Heart right ventricle (tissue), 16 donors: ENCODE data around the gene NEK4. TPM values are rescaled to one million over a fixed set of nuclear protein-coding genes. Genes with fewer than 3 reads are reported as not detected.

Source experiments
- ATAC-seq, 8 donors: fragments of 200-7000 bp; cut with Tn5 transposase; one replicate each; pipeline ENCODE4 v1.9.1; 2020; ENCODE audit warnings: mild to moderate bottlenecking in 8 of 8, moderate library complexity in 8 of 8, moderate number of reproducible peaks in 1 of 8
- DNase-seq, 2 donors: peaks; one replicate each; pipeline ENCODE4 v3.0.0-alpha.2; 2020
- H3K27ac ChIP-seq, 10 donors: fragments of 200-600 bp; sonication (generic) in 2 of 10; one replicate each; pipeline versions ENCODE4 v1.5.0 to v1.8.0; 2020 to 2022; ENCODE audit warnings: mild to moderate bottlenecking in 3 of 10
- H3K27me3 ChIP-seq, 7 donors: fragments of 200-600 bp; one replicate each; pipeline ENCODE4 v1.8.0; 2021 to 2022; ENCODE audit warnings: mild to moderate bottlenecking in 2 of 7
- H3K36me3 ChIP-seq, 9 donors: fragments of 200-600 bp; sonication (generic) in 1 of 9; one replicate each; pipeline versions ENCODE4 v1.5.0 to v1.8.0; 2020 to 2022; ENCODE audit warnings: mild to moderate bottlenecking in 2 of 9
- H3K4me1 ChIP-seq, 9 donors: fragments of 200-600 bp; sonication (generic) in 1 of 9; one replicate each; pipeline versions ENCODE4 v1.5.0 to v1.8.0; 2020 to 2022; ENCODE audit warnings: mild to moderate bottlenecking in 4 of 9
- H3K4me3 ChIP-seq, 10 donors: fragments of 200-600 bp; sonication (generic) in 2 of 10; one replicate each; pipeline versions ENCODE4 v1.5.0 to v1.8.0; 2020 to 2022; ENCODE audit warnings: mild to moderate bottlenecking in 7 of 10, moderate library complexity in 2 of 10
- H3K9me3 ChIP-seq, 11 donors: fragments of 200-600 bp in 10 of 11; sonication (generic) in 2 of 11; one replicate each; pipeline versions ENCODE4 v1.5.0 to v1.8.0; 2013 to 2022; ENCODE audit warnings: mild to moderate bottlenecking in 2 of 11, control low read depth in 1 of 11, moderate library complexity in 1 of 11
- CTCF ChIP-seq, 9 donors: fragments of 200-600 bp; sonication (generic) in 2 of 9; IDR thresholded peaks; one replicate each; pipeline versions ENCODE4 v1.5.0 to v1.8.0; 2021 to 2022; ENCODE audit warnings: antibody characterized with exemption in 9 of 9, mild to moderate bottlenecking in 5 of 9, moderate library complexity in 1 of 9
- WGBS, 2 donors: extraction: QIAGEN DNeasy Blood & Tissue Kit; methylation state at CpG; one replicate each; pipeline ENCODE4 v1.1.7; 2013; ENCODE audit warnings: inconsistent platforms in 1 of 2; 5-methylcytosine and 5-hydroxymethylcytosine counted together
- intact Hi-C, 10 donors: fragments of 100-400 bp; cut with DNase I; formaldehyde crosslinking; loops; one replicate each; pipeline versions ENCODE4 v1.11.1 to v1.14.2; 2022
- polyA plus RNA-seq, 2 donors: library from polyadenylated mRNA; stranded (reverse); fragments of 200-250 nt; gene quantifications; one replicate each; pipeline ENCODE4 v1.2.3, GENCODE V29; 2013
- total RNA-seq, 10 donors: library from RNA; stranded (reverse); fragmentation: NEBNext Ultra II Directional in 3 of 10; extraction: Animal tissue kit (Norgen Biotek cat#: 25700) in 3 of 10; gene quantifications; one replicate each; pipeline versions ENCODE4 v1.2.1 to v1.2.4, GENCODE V29; 2021 to 2023
- donor health status: Arrhythmogenic right ventricular cardiomyopathy.
- donor health status: ischemic (EF 13 %, LVEDD 7.1; RV severe dilation, severe dysfunction).
- donor health status: healthy with polysubstance abuse.
- donor health status: DM: no; HTN: yes; CAD: no.
- donor health status: DM: no; HTN: no; CAD: no.
- donor health status: ischemic (EF 25% LVEDD 6.9; RV normal size, moderate dysfunction).
- donor health status: ischemic (EF 25% LVEDD 5.7; RV mildly dilated, moderate dysfunction).
- donor health status: healthy.
- donor health status: DM: yes; HTN: yes; CAD: no.
- donor health status: Ischemic cardiomyopathy.
- donor health status: ischemic (EF 35%, LVEDD 5.7; RV mildly dilated, moderate dysfunction).
- donor health status: nonischemic (EF 11% LVEDD 7.7; RV severe dilation, severe dysfunction).
- donor health status: DM: yes; HTN: yes; CAD: no.
- donor health status: PGD.
- donor health status: ischemic (EF 29% LVEDD 5.4; RV normal size, mild dysfunction).
- donor health status: nonischemic (EF 23%, LVEDD 6.1; RV moderate dilation, normal function).

NEK4 gene
- total and polyA plus RNA-seq, 12 donors: 4.6 to 21.4 (median 16.0) TPM

GRCh38 chr3:52696830-52697631 is 73.7 kb downstream of the NEK4 start:
- DNase-seq (no peak), ATAC-seq (no peak)
- no peak overlapping the region for H3K4me3 ChIP-seq
- peak overlapping the region in 1 of 10 donors; percentile 5 for H3K27ac ChIP-seq
- H3K36me3 ChIP-seq: peaks cover 6 to 84% (median 54%) of the 10 kb centered on the region in 9 donors
- H3K9me3 ChIP-seq: no peaks in the 10 kb centered on the region
- intact Hi-C loops: no loop called here
- 87% methylated on average over 2 of the region's 2 CpGs for WGBS, 2 donors
- H3K4me1 ChIP-seq: no peaks in the 10 kb centered on the region
- no peak for TF ChIP-seq CTCF (IDR thresholded peaks at IDR 0.05)
- H3K27me3 ChIP-seq: no peaks in the 10 kb centered on the region

- no peak overlapping the region for H3K27ac ChIP-seq
- TF ChIP-seq CTCF (IDR thresholded peaks at IDR 0.05): no peak
- 82 to 84% methylated on average over 4 of the region's 4 CpGs for WGBS, 2 donors
- H3K9me3 ChIP-seq: no peaks in the 10 kb centered on the region
- no peak overlapping the region for H3K4me3 ChIP-seq
- intact Hi-C loops: no loop called here
- H3K4me1 ChIP-seq: no peaks in the 10 kb centered on the region
- no peak for ATAC-seq
- no peak for DNase-seq
- H3K27me3 ChIP-seq: no peaks in the 10 kb centered on the region
- peaks cover 6 to 94% (median 63%) of the 10 kb centered on the region in 9 donors for H3K36me3 ChIP-seq
These were observed 74.7 kb downstream of the NEK4 start for GRCh38 chr3:52695798-52696671.

- H3K27me3 ChIP-seq: no peaks in the 10 kb centered on the region
- intact Hi-C loops: no loop called here
- DNase-seq (no peak), ATAC-seq (no peak)
- peaks cover 8 to 100% (median 77%) of the 10 kb centered on the region in 9 donors for H3K36me3 ChIP-seq
- WGBS, 2 donors: 68 to 72% methylated on average over 7 of the region's 7 CpGs
- no peak for TF ChIP-seq CTCF (IDR thresholded peaks at IDR 0.05)
- no peak overlapping the region for H3K27ac ChIP-seq
- H3K4me3 ChIP-seq: no peak overlapping the region
- no peaks in the 10 kb centered on the region for H3K4me1 ChIP-seq
- no peaks in the 10 kb centered on the region for H3K9me3 ChIP-seq
These were observed 76.1 kb downstream of the NEK4 start for GRCh38 chr3:52694528-52695189.

- no peaks in the 10 kb centered on the region for H3K27me3 ChIP-seq
- TF ChIP-seq CTCF (IDR thresholded peaks at IDR 0.05): no peak
- peaks cover 9 to 100% (median 88%) of the 10 kb centered on the region in 9 donors for H3K36me3 ChIP-seq
- no peak for DNase-seq
- intact Hi-C loops: no loop called here
- H3K4me3 ChIP-seq: no peak overlapping the region
- H3K27ac ChIP-seq: no peak overlapping the region
- ATAC-seq: no peak
- H3K9me3 ChIP-seq: no peaks in the 10 kb centered on the region
- H3K4me1 ChIP-seq: no peaks in the 10 kb centered on the region
These were observed 77.7 kb downstream of the NEK4 start for GRCh38 chr3:52693071-52693470.
